ENCODE data around the gene CEP20. TPM values are rescaled to one million over a fixed set of nuclear protein-coding genes. Genes with fewer than 3 reads are reported as not detected.

CEP20 gene
- total and polyA plus RNA-seq, 2 experiments from 2014 or later: 20.5 to 39.8 TPM

DNA sequence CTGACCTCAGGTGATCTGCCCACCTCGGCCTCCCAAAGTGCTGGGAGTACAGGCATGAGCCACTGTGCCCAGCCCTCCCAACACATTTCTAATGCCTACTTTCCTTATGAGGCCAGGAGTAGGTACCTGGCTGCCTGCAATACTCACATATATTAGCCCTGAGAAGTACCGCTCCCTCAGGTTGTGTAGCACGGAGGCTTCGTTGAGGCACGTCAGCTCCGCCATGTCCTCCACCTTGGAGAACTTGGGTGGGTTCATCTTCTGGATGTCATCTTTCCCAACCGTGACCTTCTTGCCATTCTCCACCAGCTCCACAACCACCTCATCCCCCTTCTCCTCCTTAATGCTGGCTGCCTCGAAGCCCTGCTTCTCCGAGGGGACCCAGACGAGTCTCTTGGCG is 50.6 kb downstream of the CEP20 start:
- no peaks in the 10 kb centered on the region for H3K4me1 ChIP-seq (ENCODE audit: insufficient read depth)
- no peaks in the 10 kb centered on the region for H3K9me3 ChIP-seq (ENCODE audit: low read depth)
- H3K27me3 ChIP-seq: no peaks in the 10 kb centered on the region
- H3K27ac ChIP-seq: no peak overlapping the region
- WGBS (ENCODE audit: low lambda C conversion rate, missing lambda C conversion rate): 96% methylated on average over 11 of the region's 11 CpGs
- H3K9me2 ChIP-seq (replicated peaks; ENCODE audit: insufficient read depth): no peaks in the 10 kb centered on the region
- no peaks in the 10 kb centered on the region for H3K36me3 ChIP-seq (replicated peaks; ENCODE audit: insufficient read depth, low read depth)
- no peaks in the 10 kb centered on the region for H4K20me1 ChIP-seq (ENCODE audit: insufficient read depth, poor library complexity, severe bottlenecking)
- TF ChIP-seq EZH2 (IDR thresholded peaks at IDR 0.05; ENCODE audit: borderline replicate concordance) (no peak), EZH2phosphoT487 (IDR thresholded peaks at IDR 0.05; ENCODE audit: low read depth, severe bottlenecking, unreplicated experiment) (no peak)
- TF ChIP-seq, protein P1, sequence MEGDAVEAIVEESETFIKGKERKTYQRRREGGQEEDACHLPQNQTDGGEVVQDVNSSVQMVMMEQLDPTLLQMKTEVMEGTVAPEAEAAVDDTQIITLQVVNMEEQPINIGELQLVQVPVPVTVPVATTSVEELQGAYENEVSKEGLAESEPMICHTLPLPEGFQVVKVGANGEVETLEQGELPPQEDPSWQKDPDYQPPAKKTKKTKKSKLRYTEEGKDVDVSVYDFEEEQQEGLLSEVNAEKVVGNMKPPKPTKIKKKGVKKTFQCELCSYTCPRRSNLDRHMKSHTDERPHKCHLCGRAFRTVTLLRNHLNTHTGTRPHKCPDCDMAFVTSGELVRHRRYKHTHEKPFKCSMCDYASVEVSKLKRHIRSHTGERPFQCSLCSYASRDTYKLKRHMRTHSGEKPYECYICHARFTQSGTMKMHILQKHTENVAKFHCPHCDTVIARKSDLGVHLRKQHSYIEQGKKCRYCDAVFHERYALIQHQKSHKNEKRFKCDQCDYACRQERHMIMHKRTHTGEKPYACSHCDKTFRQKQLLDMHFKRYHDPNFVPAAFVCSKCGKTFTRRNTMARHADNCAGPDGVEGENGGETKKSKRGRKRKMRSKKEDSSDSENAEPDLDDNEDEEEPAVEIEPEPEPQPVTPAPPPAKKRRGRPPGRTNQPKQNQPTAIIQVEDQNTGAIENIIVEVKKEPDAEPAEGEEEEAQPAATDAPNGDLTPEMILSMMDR (IDR thresholded peaks at IDR 0.05; ENCODE audit: poor library complexity): no peak
- H3K4me2 ChIP-seq: no peak overlapping the region
- H3K79me2 ChIP-seq: no peaks in the 10 kb centered on the region
- no peak overlapping the region for H2AFZ ChIP-seq
- no peak overlapping the region for H3K4me3 ChIP-seq
- DNase-seq (ENCODE audit: low spot score): no peak

DNA sequence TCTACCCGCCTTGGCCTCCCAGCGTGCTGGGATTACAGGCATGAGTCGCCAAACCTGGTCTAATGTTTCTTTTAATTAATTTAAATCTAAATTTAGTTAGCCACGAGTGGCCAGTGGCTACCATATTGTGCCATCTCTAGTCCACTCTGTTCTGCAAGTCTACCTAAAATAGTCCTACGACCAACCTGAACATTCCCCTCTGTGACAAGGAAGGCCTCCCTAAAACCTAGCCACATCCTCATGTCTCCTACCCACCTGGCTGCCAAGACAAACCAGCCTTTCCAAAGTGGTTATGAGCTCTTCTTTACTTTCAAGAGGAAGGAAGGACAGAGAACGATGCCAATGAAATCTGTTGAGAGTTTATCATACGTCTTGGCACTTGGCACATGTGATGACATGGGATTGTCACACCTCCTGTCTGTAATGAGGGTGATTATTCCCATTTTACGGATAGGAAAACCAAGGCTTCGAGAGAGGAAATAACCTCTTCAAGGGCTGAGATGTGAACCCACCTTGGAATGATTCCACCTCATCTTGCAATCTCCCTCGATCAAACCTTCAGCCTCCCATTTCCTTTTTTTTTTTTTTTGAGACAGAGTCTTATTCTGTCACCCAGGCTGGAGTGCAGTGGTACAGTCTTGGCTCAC is 51.3 kb downstream of the CEP20 start:
- Histone ChIP-seq H3K4me1 (ENCODE audit: insufficient read depth) (no peaks in the 10 kb centered on the region), H2AFZ (no peak overlapping the region), H3K9me3 (ENCODE audit: low read depth) (no peaks in the 10 kb centered on the region), H3K4me2 (no peak overlapping the region), H3K36me3 (replicated peaks; ENCODE audit: insufficient read depth, low read depth) (no peaks in the 10 kb centered on the region), H3K4me3 (no peak overlapping the region), H3K27me3 (no peaks in the 10 kb centered on the region), H3K9me2 (replicated peaks; ENCODE audit: insufficient read depth) (no peaks in the 10 kb centered on the region), H4K20me1 (ENCODE audit: insufficient read depth, poor library complexity, severe bottlenecking) (no peaks in the 10 kb centered on the region), H3K27ac (no peak overlapping the region), H3K79me2 (no peaks in the 10 kb centered on the region)
- 90% methylated on average over 10 of the region's 10 CpGs for WGBS (ENCODE audit: low lambda C conversion rate, missing lambda C conversion rate)
- no peak for DNase-seq (ENCODE audit: low spot score)
- TF ChIP-seq, protein P1 (IDR thresholded peaks at IDR 0.05; ENCODE audit: poor library complexity): no peak
- TF ChIP-seq EZH2 (IDR thresholded peaks at IDR 0.05; ENCODE audit: borderline replicate concordance): no peak
- no peak for TF ChIP-seq EZH2phosphoT487 (IDR thresholded peaks at IDR 0.05; ENCODE audit: low read depth, severe bottlenecking, unreplicated experiment)

DNA sequence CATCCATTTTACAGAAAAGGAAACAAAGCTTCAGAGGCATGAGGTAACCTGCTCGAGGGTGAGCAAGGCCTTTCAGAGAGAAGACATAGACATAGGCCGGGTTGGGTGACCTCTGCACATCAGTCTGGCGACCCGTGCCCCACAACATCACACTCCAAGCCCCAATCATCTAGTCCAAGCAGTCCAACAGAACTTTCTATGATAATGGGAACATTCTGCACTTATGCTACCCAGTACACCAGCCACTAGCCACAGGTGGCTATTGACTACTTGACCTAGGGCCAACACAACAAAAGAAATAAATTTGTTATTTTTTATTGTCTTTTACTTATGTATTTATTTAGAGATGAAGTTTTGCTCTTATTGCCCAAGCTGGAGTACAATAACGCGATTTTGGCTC is 52.3 kb downstream of the CEP20 start:
- WGBS (ENCODE audit: low lambda C conversion rate, missing lambda C conversion rate): 92% methylated on average over 6 of the region's 6 CpGs
- Histone ChIP-seq H3K4me3 (no peak overlapping the region), H3K27me3 (no peaks in the 10 kb centered on the region), H4K20me1 (ENCODE audit: insufficient read depth, poor library complexity, severe bottlenecking) (no peaks in the 10 kb centered on the region), H3K9me3 (ENCODE audit: low read depth) (no peaks in the 10 kb centered on the region), H3K27ac (no peak overlapping the region), H3K9me2 (replicated peaks; ENCODE audit: insufficient read depth) (no peaks in the 10 kb centered on the region), H3K36me3 (replicated peaks; ENCODE audit: insufficient read depth, low read depth) (no peaks in the 10 kb centered on the region), H3K4me1 (ENCODE audit: insufficient read depth) (no peaks in the 10 kb centered on the region), H2AFZ (no peak overlapping the region), H3K4me2 (no peak overlapping the region), H3K79me2 (no peaks in the 10 kb centered on the region)
- no peak for DNase-seq (ENCODE audit: low spot score)
- TF ChIP-seq, protein P1 (IDR thresholded peaks at IDR 0.05; ENCODE audit: poor library complexity): no peak
- no peak for TF ChIP-seq EZH2 (IDR thresholded peaks at IDR 0.05; ENCODE audit: borderline replicate concordance)
- TF ChIP-seq EZH2phosphoT487 (IDR thresholded peaks at IDR 0.05; ENCODE audit: low read depth, severe bottlenecking, unreplicated experiment): no peak
